GM12878 (cell line): ENCODE measurements around the gene NRBF2. TPM values are rescaled to one million over a fixed set of nuclear protein-coding genes. Genes with fewer than 3 reads are reported as not detected.

Experiments used
- ATAC-seq: fragments of 200-7000 bp; cut with Tn5 transposase; 3 replicates; pipeline ENCODE4 v1.9.1; 2020; ENCODE audit warnings: mild to moderate bottlenecking, moderate library complexity
- BruUV-seq: library from RNA; stranded (reverse); fragments of 400-500 nt; replicated peaks from 2 replicates; lab custom pipeline; 2021; lab: Mats Ljungman, UMichigan
- CTCF ChIA-PET: fragments of 300-600 bp; sonication (Branson Sonifier 250); formaldehyde crosslinking; extraction: SDS; loops from one replicate; lab custom pipeline; 2021; ENCODE audit warnings: inconsistent platforms; lab: Yijun Ruan, JAX
- POLR2A ChIA-PET: fragments of 350-600 bp; formaldehyde crosslinking; extraction: SDS; loops from one replicate; lab custom pipeline; 2021; ENCODE audit warnings: inconsistent platforms; lab: Charles Lee
- RAD21 ChIA-PET: fragments of 300-600 bp; sonication (Branson Sonifier 250); formaldehyde crosslinking; loops from one replicate; lab custom pipeline; 2023; ENCODE audit warnings: antibody characterized with exemption; ENCODE audit not compliant: unreplicated experiment; lab: Charles Lee
- SMC1A ChIA-PET: fragments of 300-600 bp; sonication (Branson Sonifier 250); formaldehyde crosslinking; loops from one replicate; lab custom pipeline; 2023; ENCODE audit not compliant: unreplicated experiment, uncharacterized antibody; lab: Charles Lee
- DNase-seq: peaks from one replicate; pipeline ENCODE4 v3.0.0-alpha.2; 2011; ENCODE audit warnings: low read depth, low spot score
- FAIRE-seq: peaks from 3 replicates; lab custom pipeline; 2011; peaks lifted over from hg19 to GRCh38; lab: Jason Lieb, UNC
- H2AFZ ChIP-seq: 2 replicates; pipeline ENCODE4 v1.6.0; 2011; ENCODE audit warnings: low read depth, low read length, control low read depth; ENCODE audit not compliant: control insufficient read depth
- H3K27ac ChIP-seq: 2 replicates; pipeline ENCODE4 v1.5.1; 2011; ENCODE audit warnings: control low read depth; ENCODE audit not compliant: control insufficient read depth, insufficient read depth
- H3K27me3 ChIP-seq, 2 experiments: replicated peaks in 1 of 2; 2 replicates each; pipeline versions ENCODE4 v1.6.0 to v1.6.1; 2011; ENCODE audit warnings: low read length in 1 of 2; ENCODE audit not compliant: control insufficient read depth in 2 of 2, insufficient read depth in 2 of 2
- H3K36me3 ChIP-seq, 2 experiments: 2 replicates each; pipeline ENCODE4 v1.5.1; 2011; ENCODE audit warnings: low read length in 1 of 2; ENCODE audit not compliant: control insufficient read depth in 2 of 2, insufficient read depth in 2 of 2
- H3K4me1 ChIP-seq: 2 replicates; pipeline ENCODE4 v1.6.1; 2011; ENCODE audit warnings: mild to moderate bottlenecking, low read length, moderate library complexity, mixed read lengths; ENCODE audit not compliant: control insufficient read depth, insufficient read depth
- H3K4me2 ChIP-seq: 2 replicates; pipeline ENCODE4 v1.6.0; 2011; ENCODE audit warnings: control low read depth; ENCODE audit not compliant: control insufficient read depth, insufficient read depth
- H3K4me3 ChIP-seq: fragments of 200-600 bp; sonication (generic); 2 replicates; pipeline ENCODE4 v1.5.1; 2016
- H3K79me2 ChIP-seq: 2 replicates; pipeline ENCODE4 v1.6.0; 2011; ENCODE audit warnings: low read length; ENCODE audit not compliant: control insufficient read depth, insufficient read depth
- H3K9ac ChIP-seq: 2 replicates; pipeline ENCODE4 v1.8.0; 2011; ENCODE audit warnings: low read length, control low read depth, mixed read lengths; ENCODE audit not compliant: control insufficient read depth, insufficient read depth
- H3K9me3 ChIP-seq: replicated peaks from 3 replicates; pipeline ENCODE4 v1.5.1; 2011; ENCODE audit warnings: mild to moderate bottlenecking, low read length; ENCODE audit not compliant: control insufficient read depth, insufficient read depth
- H4K20me1 ChIP-seq: 2 replicates; pipeline ENCODE4 v1.6.0; 2011; ENCODE audit not compliant: control insufficient read depth, insufficient read depth
- BHLHE40 ChIP-seq, 2 experiments: fragments of 450-650 bp in 1 of 2; IDR thresholded peaks; 2 replicates each; pipeline ENCODE4 v1.6.1; 2011 to 2017; ENCODE audit warnings: low read depth in 2 of 2, borderline replicate concordance in 1 of 2, improper control_type of control experiment in 1 of 2, low read length in 1 of 2, mild to moderate bottlenecking in 1 of 2
- CBFB ChIP-seq: IDR thresholded peaks from 2 replicates; pipeline ENCODE4 v1.6.1; 2016; ENCODE audit warnings: antibody characterized with exemption, low read depth
- NBN ChIP-seq: fragments of 450-650 bp; IDR thresholded peaks from 2 replicates; pipeline ENCODE4 v1.6.1; 2016
- PBX3 ChIP-seq: IDR thresholded peaks from 2 replicates; pipeline ENCODE4 v1.6.1; 2011; ENCODE audit warnings: mild to moderate bottlenecking, low read depth, low read length, moderate library complexity; ENCODE audit not compliant: insufficient replicate concordance
- RB1 ChIP-seq: fragments of 450-650 bp; formaldehyde crosslinking; IDR thresholded peaks from 2 replicates; pipeline ENCODE4 v1.6.1; 2017; ENCODE audit warnings: mild to moderate bottlenecking, borderline replicate concordance
- SIN3A ChIP-seq: IDR thresholded peaks from 2 replicates; pipeline ENCODE4 v1.6.1; 2012; ENCODE audit warnings: low read depth, low read length, improper control_type of control experiment
- SREBF1 ChIP-seq: IDR thresholded peaks from 2 replicates; pipeline ENCODE4 v1.6.1; 2012; ENCODE audit warnings: mild to moderate bottlenecking, low read length
- ZZZ3 ChIP-seq: IDR thresholded peaks from 2 replicates; pipeline ENCODE4 v1.6.1; 2011; ENCODE audit warnings: low read depth; ENCODE audit not compliant: control insufficient read depth, insufficient read length
- WGBS: methylation state at CpG from one replicate; pipeline ENCODE4 v1.1.6; 2016; ENCODE audit warnings: low lambda C conversion rate; ENCODE audit not compliant: insufficient replicate concordance, insufficient coverage; ENCODE audit errors: missing lambda C conversion rate; 5-methylcytosine and 5-hydroxymethylcytosine counted together
- in situ Hi-C: fragments of 300-500 bp; cut with MboI; formaldehyde crosslinking; loops from 9 replicates; pipeline ENCODE4 v1.14.3; 2018; ENCODE audit warnings: mixed read lengths
- intact Hi-C: fragments of 100-400 bp; cut with micrococcal nuclease; formaldehyde crosslinking; loops from one replicate; pipeline ENCODE4 v1.14.2; 2022; ENCODE audit not compliant: unreplicated experiment
- polyA plus RNA-seq, 11 experiments: library from polyadenylated mRNA; depleted of rRNA in 4 of 11; unstranded in 6 of 11; stranded (reverse) in 5 of 11; fragments of >200 nt; fragmentation: Nextera tagmentation in 4 of 11; fragmentation: Illumina TruSeq in 1 of 11; extraction: Ambion mirVana in 4 of 11; extraction: Trizol in 1 of 11; gene quantifications; 1 replicate in 1 of 11; 2 replicates in 10 of 11; pipeline versions ENCODE4 v1.2.1 to v1.2.3, GENCODE V29; 2011 to 2016; ENCODE audit warnings: inconsistent platforms in 2 of 11, missing spikeins in 2 of 11, low read depth in 1 of 11
- total RNA-seq, 4 experiments: library from RNA; depleted of rRNA in 3 of 4; stranded (reverse); fragments of >200 nt in 3 of 4; fragmentation: Illumina TruSeq in 1 of 4; extraction: Trizol in 1 of 4; gene quantifications; 2 replicates each; pipeline versions ENCODE4 v1.2.1 to v1.2.3, GENCODE V29; 2013 to 2021
- TF ChIP-seq, protein P1 (sequence below): fragments of 450-650 bp; formaldehyde crosslinking; IDR thresholded peaks from 2 replicates; pipeline ENCODE4 v1.4.0; 2020; ENCODE audit warnings: mild to moderate bottlenecking, moderate library complexity

NRBF2 gene
- total and polyA plus RNA-seq, 10 of the 15 experiments (the other 5 are each of a cell fraction or from before 2014, with no cell fraction given), result 17.8 to 39.8 (median 27.7) TPM

DNA sequence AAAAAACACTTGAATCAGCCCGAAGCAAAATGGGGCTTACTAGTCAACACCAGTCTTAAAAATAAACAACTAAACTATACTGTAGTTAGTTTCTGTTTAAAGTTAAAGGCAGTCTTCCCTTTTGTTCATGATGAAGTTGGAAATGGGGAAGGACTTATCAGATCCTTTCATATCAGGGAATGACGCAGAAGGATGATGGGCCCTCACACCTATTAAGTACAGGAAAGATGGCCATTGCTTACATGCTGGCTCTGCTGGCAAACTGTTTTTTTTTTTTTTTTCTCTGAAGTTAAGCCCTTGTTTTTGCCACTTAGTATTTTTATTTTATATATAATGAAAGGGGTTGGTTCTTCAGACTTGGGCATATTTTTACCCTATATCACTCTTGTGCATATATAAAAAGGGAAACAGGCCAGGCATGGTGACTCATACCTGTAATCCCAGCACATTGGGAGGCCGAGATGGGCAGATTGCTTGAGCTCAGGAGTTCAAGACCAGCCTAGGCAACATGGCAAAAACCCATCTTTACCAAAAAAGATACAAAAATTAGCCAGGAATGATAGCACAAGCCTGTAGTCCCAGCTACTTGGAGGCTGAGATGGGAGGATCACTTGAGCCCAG, 16.6 kb upstream of the NRBF2 start:
- RAD21 ChIA-PET, result no interaction called here
- TF ChIP-seq, protein P1, sequence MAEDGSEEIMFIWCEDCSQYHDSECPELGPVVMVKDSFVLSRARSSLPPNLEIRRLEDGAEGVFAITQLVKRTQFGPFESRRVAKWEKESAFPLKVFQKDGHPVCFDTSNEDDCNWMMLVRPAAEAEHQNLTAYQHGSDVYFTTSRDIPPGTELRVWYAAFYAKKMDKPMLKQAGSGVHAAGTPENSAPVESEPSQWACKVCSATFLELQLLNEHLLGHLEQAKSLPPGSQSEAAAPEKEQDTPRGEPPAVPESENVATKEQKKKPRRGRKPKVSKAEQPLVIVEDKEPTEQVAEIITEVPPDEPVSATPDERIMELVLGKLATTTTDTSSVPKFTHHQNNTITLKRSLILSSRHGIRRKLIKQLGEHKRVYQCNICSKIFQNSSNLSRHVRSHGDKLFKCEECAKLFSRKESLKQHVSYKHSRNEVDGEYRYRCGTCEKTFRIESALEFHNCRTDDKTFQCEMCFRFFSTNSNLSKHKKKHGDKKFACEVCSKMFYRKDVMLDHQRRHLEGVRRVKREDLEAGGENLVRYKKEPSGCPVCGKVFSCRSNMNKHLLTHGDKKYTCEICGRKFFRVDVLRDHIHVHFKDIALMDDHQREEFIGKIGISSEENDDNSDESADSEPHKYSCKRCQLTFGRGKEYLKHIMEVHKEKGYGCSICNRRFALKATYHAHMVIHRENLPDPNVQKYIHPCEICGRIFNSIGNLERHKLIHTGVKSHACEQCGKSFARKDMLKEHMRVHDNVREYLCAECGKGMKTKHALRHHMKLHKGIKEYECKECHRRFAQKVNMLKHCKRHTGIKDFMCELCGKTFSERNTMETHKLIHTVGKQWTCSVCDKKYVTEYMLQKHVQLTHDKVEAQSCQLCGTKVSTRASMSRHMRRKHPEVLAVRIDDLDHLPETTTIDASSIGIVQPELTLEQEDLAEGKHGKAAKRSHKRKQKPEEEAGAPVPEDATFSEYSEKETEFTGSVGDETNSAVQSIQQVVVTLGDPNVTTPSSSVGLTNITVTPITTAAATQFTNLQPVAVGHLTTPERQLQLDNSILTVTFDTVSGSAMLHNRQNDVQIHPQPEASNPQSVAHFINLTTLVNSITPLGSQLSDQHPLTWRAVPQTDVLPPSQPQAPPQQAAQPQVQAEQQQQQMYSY, result no peak
- TF ChIP-seq CBFB (no peak), RB1 (no peak), NBN (no peak), ZZZ3 (no peak), SREBF1 (no peak), BHLHE40 (IDR thresholded peaks at IDR 0.05; ENCODE audit: borderline replicate concordance in 1 of 2, low read depth in 2 of 2, low read length in 1 of 2) (no peak), PBX3 (no peak), SIN3A (no peak)
- 58% methylated on average over 3 of the region's 3 CpGs for WGBS

More for the DNA sequence above, 16.6 kb upstream of the NRBF2 start:
- SMC1A ChIA-PET, result interaction anchor here (0.6 to 1.0 kb wide), 3 partner anchors 17 to 348 kb away, joined by 3 to 4 read pairs (median 3); no protein-coding TSS in a partner anchor
- no peak for DNase-seq
- intact Hi-C loops (no loop called here), in situ Hi-C loops (no loop called here)
- no peak overlapping the region for H3K4me3 ChIP-seq
- CTCF ChIA-PET, result interaction anchor here (1.5 kb wide), 1 partner anchor 679 kb away, joined by 3 read pairs; no protein-coding TSS in a partner anchor
- no peaks in the 10 kb centered on the region for H3K36me3 ChIP-seq
- H2AFZ ChIP-seq, result no peak overlapping the region
- POLR2A ChIA-PET, result interaction anchor here (0.7 kb wide), 1 partner anchor 515 kb away, joined by 3 read pairs; no protein-coding TSS in a partner anchor
- no peaks in the 10 kb centered on the region for H3K27me3 ChIP-seq
- H3K4me1 ChIP-seq, result no peaks in the 10 kb centered on the region
- no peaks in the 10 kb centered on the region; the same call in 2 of the 3 replicates for H3K9me3 ChIP-seq
- no peaks in the 10 kb centered on the region for H3K79me2 ChIP-seq
- BruUV-seq, result no TSS peak
- FAIRE-seq, result no peak
- no peaks in the 10 kb centered on the region for H4K20me1 ChIP-seq
- no peak overlapping the region for H3K4me2 ChIP-seq
- no peak for ATAC-seq
- no peak overlapping the region for H3K9ac ChIP-seq
- H3K27ac ChIP-seq, result no peak overlapping the region
